A549 (cell line): ENCODE results near the gene RERE. TPM values are rescaled to one million over a fixed set of nuclear protein-coding genes. Genes with fewer than 3 reads are reported as not detected.

Source experiments
- ATAC-seq, 2 experiments: fragments of 200-7000 bp in 1 of 2; fragments of >200 bp in 1 of 2; cut with Nextera tagmentation in 1 of 2; cut with Tn5 transposase in 1 of 2; 3 replicates each; pipeline versions ENCODE4 v1.8.0 to v1.9.1; 2018 to 2020; ENCODE audit warnings: mild to moderate bottlenecking in 1 of 2, moderate library complexity in 1 of 2
- CTCF ChIA-PET: fragments of 300-600 bp; sonication (Branson Sonifier 250); formaldehyde crosslinking; extraction: SDS; loops from one replicate; lab custom pipeline; 2021; ENCODE audit warnings: antibody characterized with exemption, inconsistent platforms; lab: Yijun Ruan, JAX
- POLR2A ChIA-PET: fragments of 350-600 bp; formaldehyde crosslinking; extraction: SDS; loops from one replicate; lab custom pipeline; 2021; ENCODE audit warnings: antibody characterized with exemption, inconsistent platforms; lab: Yijun Ruan, JAX
- DNase-seq, 2 experiments: peaks; one replicate each; pipeline versions ENCODE4 v3.0.0 to v3.0.0-alpha.2; 2011 to 2016; ENCODE audit warnings: low read depth in 1 of 2, low spot score in 1 of 2
- FAIRE-seq: peaks from 2 replicates; lab custom pipeline; 2011; peaks lifted over from hg19 to GRCh38; lab: Jason Lieb, UNC
- H3K27ac ChIP-seq, 2 experiments: fragments of >200 bp; sonication (Bioruptor Twin); formaldehyde crosslinking; 3 replicates each; pipeline ENCODE4 v1.5.1; 2016 to 2017
- H3K4me1 ChIP-seq: fragments of >200 bp; sonication (Bioruptor Twin); formaldehyde crosslinking; 3 replicates; pipeline ENCODE4 v1.6.1; 2016
- H3K4me2 ChIP-seq: fragments of >200 bp; sonication (Bioruptor Twin); formaldehyde crosslinking; 3 replicates; pipeline ENCODE4 v1.6.1; 2016
- H3K4me3 ChIP-seq: fragments of >200 bp; sonication (Bioruptor Twin); formaldehyde crosslinking; 3 replicates; pipeline ENCODE4 v1.5.1; 2016
- H3K9me3 ChIP-seq: fragments of >200 bp; sonication (Bioruptor Twin); formaldehyde crosslinking; 3 replicates; pipeline ENCODE4 v1.6.1; 2016
- GATA3 ChIP-seq: IDR thresholded peaks from 2 replicates; pipeline ENCODE4 v1.6.1; 2012; ENCODE audit warnings: borderline replicate concordance
- HEYL ChIP-seq: fragments of 250-450 bp; sonication (Bioruptor Pico); IDR thresholded peaks from 2 replicates; pipeline ENCODE4 v1.8.0; 2021; ENCODE audit warnings: mild to moderate bottlenecking, moderate library complexity
- HOXB5 ChIP-seq: fragments of 250-450 bp; sonication (Bioruptor Pico); IDR thresholded peaks from 2 replicates; pipeline ENCODE4 v1.5.0; 2020; ENCODE audit warnings: mild to moderate bottlenecking, moderate library complexity
- KDM1A ChIP-seq: fragments of 200-600 bp; sonication (generic); IDR thresholded peaks from 2 replicates; pipeline ENCODE4 v1.6.1; 2016; ENCODE audit warnings: low read depth, mild to moderate bottlenecking
- RAD21 ChIP-seq, 2 experiments: fragments of >200 bp in 1 of 2; sonication (Bioruptor Twin) in 1 of 2; formaldehyde crosslinking in 1 of 2; IDR thresholded peaks in 1 of 2; conservative IDR thresholded peaks in 1 of 2; 2 replicates in 1 of 2; 3 replicates in 1 of 2; pipeline ENCODE4 v1.6.1; 2012 to 2018; ENCODE audit warnings: inconsistent platforms in 1 of 2
- ZFP36 ChIP-seq: fragments of 450-650 bp; IDR thresholded peaks from 2 replicates; pipeline ENCODE4 v1.6.1; 2014; ENCODE audit warnings: borderline replicate concordance; ENCODE audit not compliant: partially characterized antibody
- ZNF302 ChIP-seq: fragments of 250-450 bp; sonication (Bioruptor Pico); IDR thresholded peaks from 2 replicates; pipeline ENCODE4 v1.9.0; 2021; ENCODE audit warnings: inconsistent platforms, mild to moderate bottlenecking, moderate library complexity
- WGBS: methylation state at CpG from one replicate; pipeline ENCODE4 v1.1.6; 2017; ENCODE audit errors: missing lambda C conversion rate; 5-methylcytosine and 5-hydroxymethylcytosine counted together
- polyA plus RNA-seq, 4 experiments: library from polyadenylated mRNA; depleted of rRNA in 3 of 4; stranded (reverse); fragments of >200 nt; fragmentation: RNase III in 1 of 4; extraction: RNeasy Plus Mini Kit Qiagen cat#74134 plus additional on column Dnase treatment in 1 of 4; gene quantifications; 2 replicates in 3 of 4; 3 replicates in 1 of 4; pipeline ENCODE4 v1.2.3, GENCODE V29; 2011 to 2017
- TF ChIP-seq, protein P1 (sequence below): fragments of >200 bp; sonication (Bioruptor Twin); formaldehyde crosslinking; IDR thresholded peaks from 3 replicates; pipeline ENCODE4 v1.5.1; 2016
- TF ChIP-seq, protein P2 (sequence below): fragments of >200 bp; sonication (Bioruptor Twin); formaldehyde crosslinking; IDR thresholded peaks from 3 replicates; pipeline ENCODE4 v1.6.1; 2016
- TF ChIP-seq, protein P3 (sequence below): IDR thresholded peaks from 2 replicates; pipeline ENCODE4 v1.6.1; 2012

RERE gene
- polyA plus RNA-seq, 2 of the 4 experiments (the other 2 are of a cell fraction): 12.6 to 28.6 TPM

DNA sequence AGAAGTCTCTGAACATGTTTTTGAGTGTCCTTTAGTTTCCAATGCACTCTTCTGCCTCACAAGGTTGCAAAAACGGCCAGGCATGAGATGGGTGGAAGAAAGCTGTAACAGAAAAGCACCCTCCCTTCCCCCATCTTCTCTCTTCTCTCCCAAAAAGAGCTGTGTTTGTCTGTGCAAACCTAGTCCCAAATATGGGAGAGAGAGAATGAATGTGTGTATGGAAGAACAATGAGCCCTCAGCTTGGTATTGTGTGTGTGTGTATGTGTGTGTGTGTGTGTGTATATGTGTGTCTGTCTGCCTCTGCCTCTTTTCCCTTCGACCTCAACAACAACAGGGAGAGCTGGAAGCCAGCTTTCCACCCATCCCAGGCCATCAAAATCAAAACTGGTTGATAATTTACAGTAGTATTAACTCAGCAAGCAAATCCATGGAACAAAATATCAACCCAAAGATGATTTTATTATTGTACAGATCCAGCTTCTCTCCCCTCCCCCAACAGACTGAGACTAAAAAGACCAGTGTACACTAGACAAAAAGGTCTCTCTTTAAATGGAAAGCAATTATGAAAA is 1.8 kb downstream of the RERE start:
- no peak for FAIRE-seq
- H3K4me2 ChIP-seq: peak overlapping the region; percentile 100
- peak overlapping the region; percentile 33 to 99; a peak in 4 of 6 replicates for H3K27ac ChIP-seq
- H3K4me3 ChIP-seq: peak overlapping the region; percentile 100
- peaks cover 33% of the 10 kb centered on the region for H3K4me1 ChIP-seq
- 0% methylated on average over 2 of the region's 2 CpGs for WGBS
- POLR2A ChIA-PET: interaction anchor here (0.7 kb wide), 1 partner anchor 92 kb away, joined by 3 read pairs; no protein-coding TSS in a partner anchor
- CTCF ChIA-PET: interaction anchor here (0.6 to 1.7 kb wide), 4 partner anchors 18 to 33 kb away, joined by 3 to 7 read pairs (median 4); no protein-coding TSS in a partner anchor
- H3K9me3 ChIP-seq: no peaks in the 10 kb centered on the region
- DNase-seq: no peak
- TF ChIP-seq, protein P1, sequence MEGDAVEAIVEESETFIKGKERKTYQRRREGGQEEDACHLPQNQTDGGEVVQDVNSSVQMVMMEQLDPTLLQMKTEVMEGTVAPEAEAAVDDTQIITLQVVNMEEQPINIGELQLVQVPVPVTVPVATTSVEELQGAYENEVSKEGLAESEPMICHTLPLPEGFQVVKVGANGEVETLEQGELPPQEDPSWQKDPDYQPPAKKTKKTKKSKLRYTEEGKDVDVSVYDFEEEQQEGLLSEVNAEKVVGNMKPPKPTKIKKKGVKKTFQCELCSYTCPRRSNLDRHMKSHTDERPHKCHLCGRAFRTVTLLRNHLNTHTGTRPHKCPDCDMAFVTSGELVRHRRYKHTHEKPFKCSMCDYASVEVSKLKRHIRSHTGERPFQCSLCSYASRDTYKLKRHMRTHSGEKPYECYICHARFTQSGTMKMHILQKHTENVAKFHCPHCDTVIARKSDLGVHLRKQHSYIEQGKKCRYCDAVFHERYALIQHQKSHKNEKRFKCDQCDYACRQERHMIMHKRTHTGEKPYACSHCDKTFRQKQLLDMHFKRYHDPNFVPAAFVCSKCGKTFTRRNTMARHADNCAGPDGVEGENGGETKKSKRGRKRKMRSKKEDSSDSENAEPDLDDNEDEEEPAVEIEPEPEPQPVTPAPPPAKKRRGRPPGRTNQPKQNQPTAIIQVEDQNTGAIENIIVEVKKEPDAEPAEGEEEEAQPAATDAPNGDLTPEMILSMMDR: no peak
- TF ChIP-seq HEYL (no peak), ZNF302 (no peak), HOXB5 (CRISPR knock-in tag) (no peak)
- TF ChIP-seq, protein P2, sequence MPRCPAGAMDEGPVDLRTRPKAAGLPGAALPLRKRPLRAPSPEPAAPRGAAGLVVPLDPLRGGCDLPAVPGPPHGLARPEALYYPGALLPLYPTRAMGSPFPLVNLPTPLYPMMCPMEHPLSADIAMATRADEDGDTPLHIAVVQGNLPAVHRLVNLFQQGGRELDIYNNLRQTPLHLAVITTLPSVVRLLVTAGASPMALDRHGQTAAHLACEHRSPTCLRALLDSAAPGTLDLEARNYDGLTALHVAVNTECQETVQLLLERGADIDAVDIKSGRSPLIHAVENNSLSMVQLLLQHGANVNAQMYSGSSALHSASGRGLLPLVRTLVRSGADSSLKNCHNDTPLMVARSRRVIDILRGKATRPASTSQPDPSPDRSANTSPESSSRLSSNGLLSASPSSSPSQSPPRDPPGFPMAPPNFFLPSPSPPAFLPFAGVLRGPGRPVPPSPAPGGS: no peak
- ATAC-seq: no peak

DNA sequence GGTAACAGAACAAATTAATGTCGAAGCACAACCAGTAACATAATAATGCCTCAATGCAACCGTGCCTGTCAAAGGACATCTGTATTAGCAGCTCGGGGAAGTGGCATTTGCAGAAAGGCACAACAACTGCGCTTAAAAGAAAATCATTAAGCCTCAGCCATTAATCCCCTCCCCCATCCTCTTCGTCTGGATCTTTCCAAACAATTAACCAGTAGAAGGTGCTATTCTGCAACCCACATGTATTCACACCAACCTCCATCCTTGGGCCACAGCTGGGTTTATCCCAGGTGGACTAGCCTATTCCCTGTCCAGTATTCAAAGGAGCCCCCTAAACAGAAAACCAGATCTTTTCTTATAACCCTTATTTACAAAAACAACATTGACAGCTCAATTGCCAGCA is 2.6 kb downstream of the RERE start:
- Histone ChIP-seq H3K9me3 (no peaks in the 10 kb centered on the region), H3K4me1 (peaks cover 33% of the 10 kb centered on the region), H3K27ac (0 out of 6 replicates have a peak overlapping the region, but pooled peaks of 1 of the 2 experiments have one; percentile 99), H3K4me2 (peak overlapping the region; percentile 100), H3K4me3 (no peak overlapping the region)
- ATAC-seq: no peak
- WGBS: 52% methylated on average over 5 of the region's 5 CpGs
- FAIRE-seq: no peak
- CTCF ChIA-PET: interaction anchor here (0.9 to 1.7 kb wide), 3 partner anchors 20 to 34 kb away, joined by 3 to 7 read pairs (median 4); no protein-coding TSS in a partner anchor
- POLR2A ChIA-PET: no interaction called here
- TF ChIP-seq KDM1A: no peak
- TF ChIP-seq, protein P1: peak; percentile 27; the same call in 2 of the 3 replicates
- DNase-seq: no peak

DNA sequence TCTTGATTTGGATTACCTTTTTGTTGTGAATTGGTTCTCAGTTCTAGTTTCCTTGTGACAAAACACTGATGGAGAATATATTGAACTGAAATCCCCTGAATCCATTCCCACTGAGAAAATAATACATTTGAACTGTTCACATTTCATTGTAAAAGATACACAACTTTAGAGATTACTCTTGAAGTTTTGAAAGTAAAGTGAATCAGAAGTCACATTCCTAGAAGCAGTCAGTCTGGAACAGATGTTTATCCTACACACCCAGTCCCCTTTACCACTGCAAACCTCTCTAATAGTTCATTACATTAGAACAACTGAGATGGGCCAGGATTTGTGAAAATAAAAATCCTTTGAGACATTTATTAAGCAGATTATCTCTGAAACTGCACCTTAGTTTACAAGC is 3.4 kb downstream of the RERE start:
- CTCF ChIA-PET: no interaction called here
- H3K27ac ChIP-seq: no peak overlapping the region
- no peak overlapping the region for H3K4me3 ChIP-seq
- no peaks in the 10 kb centered on the region for H3K9me3 ChIP-seq
- no peak for FAIRE-seq
- peaks cover 40% of the 10 kb centered on the region for H3K4me1 ChIP-seq
- TF ChIP-seq RAD21 (conservative IDR thresholded peaks at IDR 0.05 in 1 of 2, IDR thresholded peaks at IDR 0.05 in 1 of 2) (no peak), HEYL (no peak), GATA3 (no peak), ZFP36 (no peak)
- TF ChIP-seq, protein P3, sequence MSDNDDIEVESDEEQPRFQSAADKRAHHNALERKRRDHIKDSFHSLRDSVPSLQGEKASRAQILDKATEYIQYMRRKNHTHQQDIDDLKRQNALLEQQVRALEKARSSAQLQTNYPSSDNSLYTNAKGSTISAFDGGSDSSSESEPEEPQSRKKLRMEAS: no peak
- TF ChIP-seq, all 56 proteins: peak for 0
- DNase-seq (no peak), ATAC-seq (no peak)
- 0 out of 3 replicates have a peak overlapping the region, but pooled peaks have one; percentile 100 for H3K4me2 ChIP-seq
- POLR2A ChIA-PET: no interaction called here
